Left lung (tissue), 10 donors: ENCODE data around the gene NOL9. TPM values are rescaled to one million over a fixed set of nuclear protein-coding genes. Genes with fewer than 3 reads are reported as not detected.

Experiments used
- ATAC-seq: fragments of 200-7000 bp; cut with Tn5 transposase; one replicate; pipeline ENCODE4 v1.9.1; 2020; ENCODE audit warnings: moderate library complexity
- DNase-seq, 4 donors: peaks; one replicate each; pipeline ENCODE4 v3.0.0-alpha.2; 2013 to 2020
- H3K27ac ChIP-seq, 2 donors: fragments of 200-600 bp; sonication (generic) in 1 of 2; one replicate each; pipeline versions ENCODE4 v1.5.0 to v1.8.0; 2020 to 2021
- H3K27me3 ChIP-seq, 2 donors: fragments of 200-600 bp; sonication (generic) in 1 of 2; one replicate each; pipeline versions ENCODE4 v1.5.0 to v1.8.0; 2020 to 2021
- H3K36me3 ChIP-seq, 2 donors: fragments of 200-600 bp; sonication (generic) in 1 of 2; one replicate each; pipeline versions ENCODE4 v1.5.0 to v1.8.0; 2020 to 2021
- H3K4me1 ChIP-seq, 2 donors: fragments of 200-600 bp; one replicate each; pipeline ENCODE4 v1.8.0; 2021
- H3K4me3 ChIP-seq, 2 donors: fragments of 200-600 bp; sonication (generic) in 1 of 2; one replicate each; pipeline versions ENCODE4 v1.5.0 to v1.8.0; 2020 to 2021; ENCODE audit warnings: mild to moderate bottlenecking in 1 of 2
- H3K9me3 ChIP-seq, 2 donors: fragments of 200-600 bp; sonication (generic) in 1 of 2; one replicate each; pipeline versions ENCODE4 v1.5.0 to v1.8.0; 2020 to 2021
- intact Hi-C, 2 donors: fragments of 100-400 bp; cut with DNase I; formaldehyde crosslinking; loops; one replicate each; pipeline versions ENCODE4 v1.11.2 to v1.14.2; 2022
- polyA plus RNA-seq, 6 donors: library from polyadenylated mRNA; unstranded; fragments of 120-200 nt; gene quantifications; one replicate each; pipeline ENCODE4 v1.2.1, GENCODE V29; 2013; ENCODE audit not compliant: insufficient read length in 6 of 6
- total RNA-seq, 2 donors: library from RNA; stranded (reverse); fragmentation: NEBNext Ultra II Directional; extraction: Animal tissue kit (Norgen Biotek cat#: 25700); gene quantifications; one replicate each; pipeline ENCODE4 v1.2.1, GENCODE V29; 2021
- TF ChIP-seq, protein P1 (sequence below), 2 donors: fragments of 200-600 bp; sonication (generic) in 1 of 2; IDR thresholded peaks; one replicate each; pipeline versions ENCODE4 v1.5.0 to v1.8.0; 2021; ENCODE audit warnings: antibody characterized with exemption in 2 of 2
- donor health status: DM: no; HTN: yes; CAD: no.
- donor health status: DM: no; HTN: no; CAD: no.

Gene NOL9
- total and polyA plus RNA-seq, 8 donors, result 19.1 to 30.8 (median 24.8) TPM

DNA sequence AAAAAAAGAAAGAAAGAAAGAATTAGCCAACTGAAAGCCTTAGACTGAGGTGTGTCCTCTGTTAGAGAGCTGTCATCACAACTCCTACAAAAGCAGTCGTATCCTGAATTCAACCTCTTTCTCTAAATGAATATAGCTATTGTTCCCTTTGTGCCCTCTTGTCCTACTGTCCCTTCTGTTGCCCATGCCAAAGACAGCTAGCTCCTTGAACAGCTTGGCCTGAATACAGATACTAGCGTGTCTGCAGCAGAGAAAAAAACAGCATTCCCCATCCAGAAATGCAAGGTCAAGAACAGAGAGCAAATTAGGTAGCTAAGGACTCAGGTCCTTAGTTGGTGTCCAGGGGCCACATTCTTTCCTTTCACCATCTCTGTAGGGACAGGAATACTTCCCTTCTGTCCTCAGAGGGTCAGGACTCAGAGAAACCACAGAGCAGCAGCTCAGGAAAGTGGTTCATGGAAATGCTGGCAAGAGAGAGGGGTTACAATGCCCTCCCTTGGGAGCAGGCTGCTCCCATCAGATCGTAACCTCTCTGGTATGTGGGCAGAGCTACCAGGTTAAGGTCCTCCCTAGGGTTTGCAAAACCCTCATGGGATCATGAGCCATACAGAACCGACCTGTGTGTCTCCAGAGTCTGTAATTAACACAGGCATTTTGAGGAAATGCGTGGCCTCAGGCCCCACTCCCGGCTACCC, 23.7 kb upstream of the NOL9 start:
- Histone ChIP-seq H3K9me3 (no peaks in the 10 kb centered on the region), H3K27ac (no peak overlapping the region), H3K36me3 (no peaks in the 10 kb centered on the region), H3K4me1 (peaks cover 11 to 32% of the 10 kb centered on the region in 2 donors), H3K4me3 (no peak overlapping the region), H3K27me3 (no peaks in the 10 kb centered on the region)
- DNase-seq (no peak), ATAC-seq (no peak)
- intact Hi-C loops, result no loop called here
- TF ChIP-seq, protein P1, sequence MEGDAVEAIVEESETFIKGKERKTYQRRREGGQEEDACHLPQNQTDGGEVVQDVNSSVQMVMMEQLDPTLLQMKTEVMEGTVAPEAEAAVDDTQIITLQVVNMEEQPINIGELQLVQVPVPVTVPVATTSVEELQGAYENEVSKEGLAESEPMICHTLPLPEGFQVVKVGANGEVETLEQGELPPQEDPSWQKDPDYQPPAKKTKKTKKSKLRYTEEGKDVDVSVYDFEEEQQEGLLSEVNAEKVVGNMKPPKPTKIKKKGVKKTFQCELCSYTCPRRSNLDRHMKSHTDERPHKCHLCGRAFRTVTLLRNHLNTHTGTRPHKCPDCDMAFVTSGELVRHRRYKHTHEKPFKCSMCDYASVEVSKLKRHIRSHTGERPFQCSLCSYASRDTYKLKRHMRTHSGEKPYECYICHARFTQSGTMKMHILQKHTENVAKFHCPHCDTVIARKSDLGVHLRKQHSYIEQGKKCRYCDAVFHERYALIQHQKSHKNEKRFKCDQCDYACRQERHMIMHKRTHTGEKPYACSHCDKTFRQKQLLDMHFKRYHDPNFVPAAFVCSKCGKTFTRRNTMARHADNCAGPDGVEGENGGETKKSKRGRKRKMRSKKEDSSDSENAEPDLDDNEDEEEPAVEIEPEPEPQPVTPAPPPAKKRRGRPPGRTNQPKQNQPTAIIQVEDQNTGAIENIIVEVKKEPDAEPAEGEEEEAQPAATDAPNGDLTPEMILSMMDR (IDR thresholded peaks at IDR 0.05), result no peak

DNA sequence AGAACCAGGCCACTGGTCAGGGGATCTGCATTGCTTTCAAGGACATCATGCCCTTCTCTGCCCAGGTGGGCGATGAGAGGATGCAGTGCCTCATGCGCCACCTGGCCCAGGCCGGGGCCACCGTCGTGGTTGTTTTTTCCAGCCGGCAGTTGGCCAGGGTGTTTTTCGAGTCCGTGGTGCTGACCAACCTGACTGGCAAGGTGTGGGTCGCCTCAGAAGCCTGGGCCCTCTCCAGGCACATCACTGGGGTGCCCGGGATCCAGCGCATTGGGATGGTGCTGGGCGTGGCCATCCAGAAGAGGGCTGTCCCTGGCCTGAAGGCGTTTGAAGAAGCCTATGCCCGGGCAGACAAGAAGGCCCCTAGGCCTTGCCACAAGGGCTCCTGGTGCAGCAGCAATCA, 20.5 kb upstream of the NOL9 start:
- no peak overlapping the region for H3K4me3 ChIP-seq
- H3K27me3 ChIP-seq, result no peaks in the 10 kb centered on the region
- no peaks in the 10 kb centered on the region for H3K36me3 ChIP-seq
- intact Hi-C loops, result no loop called here
- TF ChIP-seq, protein P1 (IDR thresholded peaks at IDR 0.05), result no peak
- H3K4me1 ChIP-seq, result peaks cover 0 to 6% of the 10 kb centered on the region in 2 donors
- peaks cover 0 to 6% of the 10 kb centered on the region in 2 donors for H3K9me3 ChIP-seq
- H3K27ac ChIP-seq, result no peak overlapping the region
- no peak for ATAC-seq
- no peak for DNase-seq

DNA sequence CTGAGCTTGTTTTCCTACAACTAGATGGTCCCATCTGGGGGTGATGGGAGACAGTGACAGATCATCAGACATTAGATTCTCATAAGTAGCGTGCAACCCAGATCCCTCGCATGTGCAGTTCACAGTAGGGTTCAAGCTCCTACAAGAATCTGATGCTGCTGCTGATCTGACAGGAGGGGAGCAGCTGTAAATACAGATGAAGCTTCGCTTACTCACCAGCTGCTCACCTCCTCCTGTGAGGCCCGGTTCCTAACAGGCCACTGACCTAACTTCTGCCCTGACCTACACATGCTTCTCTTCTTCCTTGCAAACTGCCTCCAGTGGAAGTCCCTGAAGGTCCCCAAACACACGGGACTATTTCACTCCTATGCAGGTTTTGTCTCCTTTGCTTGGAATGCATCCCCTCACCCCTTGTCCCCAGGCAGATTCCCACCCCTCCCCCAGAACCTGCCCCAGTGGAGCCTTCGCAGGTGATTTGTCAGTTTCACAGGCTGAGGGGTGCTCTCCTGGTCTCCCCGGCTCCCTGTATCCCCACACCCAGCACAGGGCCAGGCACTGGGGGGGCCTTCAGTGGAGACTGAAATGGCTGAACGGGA, 19.8 kb upstream of the NOL9 start:
- intact Hi-C loops, result no loop called here
- H3K9me3 ChIP-seq, result peaks cover 0 to 6% of the 10 kb centered on the region in 2 donors

DNA sequence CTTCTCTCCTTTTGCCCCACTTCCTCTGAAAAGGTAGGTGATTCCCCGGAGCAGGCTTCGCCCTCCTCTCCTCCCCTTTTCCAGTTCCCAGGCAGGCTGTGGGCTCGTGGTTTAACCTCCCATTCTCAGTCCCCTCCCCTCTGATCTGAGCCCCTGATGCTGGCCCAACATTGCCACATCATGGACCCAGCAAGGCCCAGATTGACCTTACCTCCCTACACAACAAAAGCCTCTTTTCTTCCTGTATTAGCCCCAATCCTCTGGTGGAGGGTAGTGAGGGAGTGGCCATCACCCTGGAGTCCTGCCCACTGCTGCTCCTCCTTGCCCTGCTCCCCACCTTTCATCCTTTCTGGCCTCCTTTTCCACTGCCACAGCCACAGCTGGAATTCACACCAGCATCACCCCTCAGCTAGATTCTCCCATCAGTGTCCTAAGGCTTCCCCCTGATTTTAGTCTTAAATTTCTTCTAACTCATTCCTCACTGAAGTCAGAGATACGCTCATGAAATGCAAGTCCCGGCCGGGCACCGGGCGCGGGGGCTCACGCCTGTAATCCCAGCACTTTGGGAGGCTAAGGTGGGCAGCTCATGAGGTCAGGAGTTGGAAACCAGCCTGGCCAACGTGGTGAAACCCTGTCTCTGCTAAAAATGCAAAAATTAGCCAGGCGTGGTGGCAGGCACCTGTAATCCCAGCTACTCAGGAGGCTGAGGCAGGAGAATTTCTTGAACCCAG, 18.5 kb upstream of the NOL9 start:
- H3K4me3 ChIP-seq, result no peak overlapping the region
- ATAC-seq, result no peak

More for the DNA sequence above, 19.8 kb upstream of the NOL9 start:
- Histone ChIP-seq H3K4me1 (peaks cover 0 to 1% of the 10 kb centered on the region in 2 donors), H3K36me3 (no peaks in the 10 kb centered on the region), H3K4me3 (no peak overlapping the region), H3K27ac (no peak overlapping the region), H3K27me3 (no peaks in the 10 kb centered on the region)
- ATAC-seq, result no peak
- DNase-seq, result no peak
- TF ChIP-seq, protein P1 (IDR thresholded peaks at IDR 0.05), result no peak

More for the DNA sequence above, 18.5 kb upstream of the NOL9 start:
- H3K27me3 ChIP-seq, result no peaks in the 10 kb centered on the region
- TF ChIP-seq, protein P1 (IDR thresholded peaks at IDR 0.05), result no peak
- H3K4me1 ChIP-seq, result no peaks in the 10 kb centered on the region
- H3K36me3 ChIP-seq, result no peaks in the 10 kb centered on the region
- intact Hi-C loops, result no loop called here
- no peak for DNase-seq
- no peak overlapping the region for H3K27ac ChIP-seq
- peaks cover 0 to 6% of the 10 kb centered on the region in 2 donors for H3K9me3 ChIP-seq
